Measurements from ENCODE around the gene CDK4.
A peak's percentile ranks its signal among the peaks of the same experiment; 100 is the strongest.
"Not testable (repeated sequence)": the region's sequence is repeated elsewhere in the genome, so short reads cannot be mapped to it uniquely, and the experiment has no call there.

The CDK4 gene

GRCh38 chr12:57751788-57752667 is at the start of gene CDK4:
CDK4 (minus strand) TSS chr12:57752310; CDS start chr12:57751717, 593 bp downstream.
- DNase-seq (ENCODE audit: low spot score) = peak; percentile 99

GRCh38 chr12:57800965-57801364 is 48.9 kb upstream of the CDK4 start:
- DNase-seq (ENCODE audit: low spot score) = no peak

GRCh38 chr12:57797933-57798332 is 45.8 kb upstream of the CDK4 start:
- DNase-seq (ENCODE audit: low spot score) = no peak

- DNase-seq (ENCODE audit: low spot score) = no peak
Measured at GRCh38 chr12:57796996-57797395, 44.9 kb upstream of the CDK4 start.

- DNase-seq (ENCODE audit: low spot score) = no peak
Measured at GRCh38 chr12:57795354-57795753, 43.2 kb upstream of the CDK4 start.

GRCh38 chr12:57793920-57794319 is 41.8 kb upstream of the CDK4 start:
- no peak for DNase-seq (ENCODE audit: low spot score)

- no peak for DNase-seq (ENCODE audit: low spot score)
Measured at GRCh38 chr12:57783861-57784260, 31.8 kb upstream of the CDK4 start.

GRCh38 chr12:57783466-57783801 is 31.3 kb upstream of the CDK4 start:
- no peak for DNase-seq (ENCODE audit: low spot score)

GRCh38 chr12:57782608-57783465 is 30.7 kb upstream of the CDK4 start, which contains the start of gene TSFM:
TSFM (plus strand) TSS chr12:57782787; CDS start chr12:57782802, 15 bp downstream.
- peak; percentile 90 for DNase-seq (ENCODE audit: low spot score)

GRCh38 chr12:57782243-57782607 is 30.1 kb upstream of the CDK4 start:
- DNase-seq (ENCODE audit: low spot score) = no peak

- DNase-seq (ENCODE audit: low spot score) = no peak
Measured at GRCh38 chr12:57781801-57782200, 29.7 kb upstream of the CDK4 start.

- DNase-seq (ENCODE audit: low spot score) = no peak
Measured at GRCh38 chr12:57781244-57781643, 29.1 kb upstream of the CDK4 start.

GRCh38 chr12:57780284-57780897 is 28.3 kb upstream of the CDK4 start:
- DNase-seq (ENCODE audit: low spot score) = no peak

- no peak for DNase-seq (ENCODE audit: low spot score)
Measured at GRCh38 chr12:57779736-57780135, 27.6 kb upstream of the CDK4 start.

- no peak for DNase-seq (ENCODE audit: low spot score)
Measured at GRCh38 chr12:57777911-57778310, 25.8 kb upstream of the CDK4 start.

GRCh38 chr12:57777367-57777766 is 25.3 kb upstream of the CDK4 start:
- DNase-seq (ENCODE audit: low spot score) = no peak

GRCh38 chr12:57776247-57776587 is 24.1 kb upstream of the CDK4 start:
- DNase-seq (ENCODE audit: low spot score) = no peak

- DNase-seq (ENCODE audit: low spot score) = no peak
Measured at GRCh38 chr12:57775563-57776246, 23.6 kb upstream of the CDK4 start.

GRCh38 chr12:57775044-57775443 is 22.9 kb upstream of the CDK4 start:
- DNase-seq (ENCODE audit: low spot score) = no peak

- DNase-seq (ENCODE audit: low spot score) = not testable (repeated sequence)
Measured at GRCh38 chr12:57774634-57775033, 22.5 kb upstream of the CDK4 start.

- DNase-seq (ENCODE audit: low spot score) = no peak
Measured at GRCh38 chr12:57772429-57773322, 20.6 kb upstream of the CDK4 start, which contains the start of gene EEF1AKMT3. EEF1AKMT3 (plus strand) TSS chr12:57772614; CDS start chr12:57772725, 111 bp downstream.
